ENCODE measurements around the gene OBSL1.

GRCh38 chr2:219505585-219505984 is 65.8 kb downstream of the OBSL1 start:
- TF ChIP-seq CTCF (IDR thresholded peaks at IDR 0.05) (no peak), EP300 (IDR thresholded peaks at IDR 0.05) (no peak), POLR2AphosphoS5 (IDR thresholded peaks at IDR 0.05) (no peak), POLR2A (IDR thresholded peaks at IDR 0.05) (no peak)

All from upper lobe of left lung (tissue), 4 donors.